SK-N-SH treated with all-trans-retinoic acid at 6 μM for 48 hours (cell line): Measurements from ENCODE around the gene ISCA2.

Experiments
- ATAC-seq: fragments of 200-7000 bp; cut with Tn5 transposase; 3 replicates; pipeline ENCODE4 v1.9.1; 2020; ENCODE audit warnings: mild to moderate bottlenecking, moderate library complexity
- ARNTL ChIP-seq: fragments of 450-650 bp; formaldehyde crosslinking; IDR thresholded peaks from 2 replicates; pipeline ENCODE4 v1.5.0; 2020; ENCODE audit warnings: low read depth, mild to moderate bottlenecking, moderate library complexity, borderline replicate concordance
- BACH2 ChIP-seq: fragments of 250-450 bp; sonication (Bioruptor Pico); IDR thresholded peaks from 2 replicates; pipeline ENCODE4 v1.9.0; 2021; ENCODE audit warnings: mild to moderate bottlenecking, borderline replicate concordance
- CSDC2 ChIP-seq: fragments of 250-450 bp; sonication (Bioruptor Pico); IDR thresholded peaks from 2 replicates; pipeline ENCODE4 v1.5.0; 2020; ENCODE audit warnings: mild to moderate bottlenecking, moderate library complexity
- CSRNP3 ChIP-seq: fragments of 250-450 bp; sonication (Bioruptor Pico); IDR thresholded peaks from 2 replicates; pipeline ENCODE4 v1.5.1; 2021; ENCODE audit warnings: mild to moderate bottlenecking, moderate library complexity
- GLIS3 ChIP-seq: fragments of 250-450 bp; sonication (Bioruptor Pico); IDR thresholded peaks from 2 replicates; pipeline ENCODE4 v1.5.0; 2020; ENCODE audit warnings: mild to moderate bottlenecking, moderate library complexity
- ISL1 ChIP-seq: fragments of 250-450 bp; sonication (Bioruptor Pico); IDR thresholded peaks from 2 replicates; pipeline ENCODE4 v2.1.2; 2022; ENCODE audit warnings: mild to moderate bottlenecking, moderate library complexity
- RARB ChIP-seq: fragments of 250-450 bp; sonication (Bioruptor Pico); IDR thresholded peaks from 2 replicates; pipeline ENCODE4 v1.8.0; 2021; ENCODE audit warnings: mild to moderate bottlenecking, moderate library complexity
- SNAI2 ChIP-seq: fragments of 250-450 bp; sonication (Bioruptor Pico); IDR thresholded peaks from 2 replicates; pipeline ENCODE4 v1.5.0; 2020; ENCODE audit warnings: mild to moderate bottlenecking, moderate library complexity
- TCF4 ChIP-seq: fragments of 250-450 bp; sonication (Bioruptor Pico); IDR thresholded peaks from 2 replicates; pipeline ENCODE4 v1.8.0; 2021; ENCODE audit warnings: mild to moderate bottlenecking, moderate library complexity, borderline replicate concordance
- ZFP3 ChIP-seq: fragments of 250-450 bp; sonication (Bioruptor Pico); IDR thresholded peaks from 2 replicates; pipeline ENCODE4 v1.5.0; 2020; ENCODE audit warnings: mild to moderate bottlenecking, moderate library complexity
- ZFP30 ChIP-seq: fragments of 450-650 bp; formaldehyde crosslinking; IDR thresholded peaks from 2 replicates; pipeline ENCODE4 v1.5.0; 2022; ENCODE audit warnings: mild to moderate bottlenecking, moderate library complexity
- ZNF565 ChIP-seq: fragments of 450-650 bp; formaldehyde crosslinking; conservative IDR thresholded peaks from 2 replicates; pipeline ENCODE4 v1.5.0; 2020; ENCODE audit warnings: low read depth, mild to moderate bottlenecking, moderate library complexity
- ZNF70 ChIP-seq: fragments of 450-650 bp; formaldehyde crosslinking; IDR thresholded peaks from 2 replicates; pipeline ENCODE4 v1.5.0; 2020; ENCODE audit warnings: mild to moderate bottlenecking, moderate library complexity
- ZNF8 ChIP-seq: fragments of 450-650 bp; formaldehyde crosslinking; IDR thresholded peaks from 2 replicates; pipeline ENCODE4 v1.5.0; 2020; ENCODE audit warnings: mild to moderate bottlenecking, moderate library complexity
- TF ChIP-seq, protein P1 (sequence below): fragments of 250-450 bp; sonication (Bioruptor Pico); IDR thresholded peaks from 2 replicates; pipeline ENCODE4 v1.5.1; 2020; ENCODE audit warnings: low read depth, mild to moderate bottlenecking, moderate library complexity
- TF ChIP-seq, protein P2 (sequence below): fragments of 250-450 bp; sonication (Bioruptor Pico); IDR thresholded peaks from 2 replicates; pipeline ENCODE4 v1.8.0; 2020; ENCODE audit warnings: mild to moderate bottlenecking, moderate library complexity, borderline replicate concordance
- TF ChIP-seq, protein P3 (sequence below): fragments of 250-450 bp; sonication (Bioruptor Pico); IDR thresholded peaks from 2 replicates; pipeline ENCODE4 v1.8.0; 2021; ENCODE audit warnings: low read depth, mild to moderate bottlenecking, moderate library complexity, borderline replicate concordance
- TF ChIP-seq, protein P4 (sequence below): fragments of 250-450 bp; sonication (Bioruptor Pico); IDR thresholded peaks from 2 replicates; pipeline ENCODE4 v1.5.0; 2020; ENCODE audit warnings: mild to moderate bottlenecking, moderate library complexity

ISCA2 gene

DNA sequence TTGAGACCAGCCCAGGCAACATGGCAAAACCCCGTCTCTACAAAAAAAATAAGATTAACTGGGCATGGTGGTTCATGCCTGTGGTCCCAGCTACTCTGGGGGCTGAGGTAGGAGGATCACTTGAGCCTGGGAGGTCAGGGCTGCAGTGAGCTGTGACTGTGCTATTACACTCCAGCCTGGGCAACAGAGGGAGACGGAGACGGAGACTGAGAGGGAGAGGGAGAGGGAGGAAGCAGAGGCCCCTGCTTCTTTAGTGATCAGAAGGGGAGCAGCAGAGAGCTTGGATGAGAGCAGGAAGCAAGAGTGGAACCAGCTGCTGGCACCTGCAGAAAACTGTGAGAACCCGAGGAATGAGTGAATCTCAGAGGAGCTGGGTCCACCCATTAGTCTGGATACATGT lies 45.9 kb downstream of the ISCA2 start (continued):
- no peak for TF ChIP-seq ZNF70 (CRISPR knock-in tag)
- no peak for TF ChIP-seq ZFP30 (CRISPR knock-in tag)
- TF ChIP-seq ARNTL (CRISPR knock-in tag), result no peak

- no peak for TF ChIP-seq RARB (CRISPR knock-in tag)
- no peak for TF ChIP-seq ZFP3 (CRISPR knock-in tag)
- TF ChIP-seq CSDC2 (CRISPR knock-in tag), result no peak
- no peak for TF ChIP-seq ISL1
- TF ChIP-seq ARNTL (CRISPR knock-in tag), result no peak
- no peak for TF ChIP-seq CSRNP3 (CRISPR knock-in tag)
- TF ChIP-seq, protein P1, sequence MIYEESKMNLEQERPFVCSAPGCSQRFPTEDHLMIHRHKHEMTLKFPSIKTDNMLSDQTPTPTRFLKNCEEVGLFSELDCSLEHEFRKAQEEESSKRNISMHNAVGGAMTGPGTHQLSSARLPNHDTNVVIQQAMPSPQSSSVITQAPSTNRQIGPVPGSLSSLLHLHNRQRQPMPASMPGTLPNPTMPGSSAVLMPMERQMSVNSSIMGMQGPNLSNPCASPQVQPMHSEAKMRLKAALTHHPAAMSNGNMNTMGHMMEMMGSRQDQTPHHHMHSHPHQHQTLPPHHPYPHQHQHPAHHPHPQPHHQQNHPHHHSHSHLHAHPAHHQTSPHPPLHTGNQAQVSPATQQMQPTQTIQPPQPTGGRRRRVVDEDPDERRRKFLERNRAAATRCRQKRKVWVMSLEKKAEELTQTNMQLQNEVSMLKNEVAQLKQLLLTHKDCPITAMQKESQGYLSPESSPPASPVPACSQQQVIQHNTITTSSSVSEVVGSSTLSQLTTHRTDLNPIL (CRISPR knock-in tag), result no peak
- no peak for TF ChIP-seq ZNF565
- TF ChIP-seq, protein P2, sequence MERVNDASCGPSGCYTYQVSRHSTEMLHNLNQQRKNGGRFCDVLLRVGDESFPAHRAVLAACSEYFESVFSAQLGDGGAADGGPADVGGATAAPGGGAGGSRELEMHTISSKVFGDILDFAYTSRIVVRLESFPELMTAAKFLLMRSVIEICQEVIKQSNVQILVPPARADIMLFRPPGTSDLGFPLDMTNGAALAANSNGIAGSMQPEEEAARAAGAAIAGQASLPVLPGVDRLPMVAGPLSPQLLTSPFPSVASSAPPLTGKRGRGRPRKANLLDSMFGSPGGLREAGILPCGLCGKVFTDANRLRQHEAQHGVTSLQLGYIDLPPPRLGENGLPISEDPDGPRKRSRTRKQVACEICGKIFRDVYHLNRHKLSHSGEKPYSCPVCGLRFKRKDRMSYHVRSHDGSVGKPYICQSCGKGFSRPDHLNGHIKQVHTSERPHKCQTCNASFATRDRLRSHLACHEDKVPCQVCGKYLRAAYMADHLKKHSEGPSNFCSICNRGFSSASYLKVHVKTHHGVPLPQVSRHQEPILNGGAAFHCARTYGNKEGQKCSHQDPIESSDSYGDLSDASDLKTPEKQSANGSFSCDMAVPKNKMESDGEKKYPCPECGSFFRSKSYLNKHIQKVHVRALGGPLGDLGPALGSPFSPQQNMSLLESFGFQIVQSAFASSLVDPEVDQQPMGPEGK (CRISPR knock-in tag), result no peak
- TF ChIP-seq, protein P3, sequence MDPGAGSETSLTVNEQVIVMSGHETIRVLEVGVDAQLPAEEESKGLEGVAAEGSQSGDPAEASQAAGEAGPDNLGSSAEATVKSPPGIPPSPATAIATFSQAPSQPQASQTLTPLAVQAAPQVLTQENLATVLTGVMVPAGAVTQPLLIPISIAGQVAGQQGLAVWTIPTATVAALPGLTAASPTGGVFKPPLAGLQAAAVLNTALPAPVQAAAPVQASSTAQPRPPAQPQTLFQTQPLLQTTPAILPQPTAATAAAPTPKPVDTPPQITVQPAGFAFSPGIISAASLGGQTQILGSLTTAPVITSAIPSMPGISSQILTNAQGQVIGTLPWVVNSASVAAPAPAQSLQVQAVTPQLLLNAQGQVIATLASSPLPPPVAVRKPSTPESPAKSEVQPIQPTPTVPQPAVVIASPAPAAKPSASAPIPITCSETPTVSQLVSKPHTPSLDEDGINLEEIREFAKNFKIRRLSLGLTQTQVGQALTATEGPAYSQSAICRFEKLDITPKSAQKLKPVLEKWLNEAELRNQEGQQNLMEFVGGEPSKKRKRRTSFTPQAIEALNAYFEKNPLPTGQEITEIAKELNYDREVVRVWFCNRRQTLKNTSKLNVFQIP (CRISPR knock-in tag), result no peak
- TF ChIP-seq ZNF8 (CRISPR knock-in tag), result no peak
- TF ChIP-seq GLIS3 (CRISPR knock-in tag), result no peak
- TF ChIP-seq ZFP30 (CRISPR knock-in tag), result no peak
- TF ChIP-seq BACH2, result no peak
- ATAC-seq, result no peak
These were observed 47.7 kb downstream of the ISCA2 start for GRCh38 chr14:74541225-74541624.

GRCh38 chr14:74542056-74542685 lies 48.6 kb downstream of the ISCA2 start:
- TF ChIP-seq ZNF565, result no peak
- no peak for TF ChIP-seq SNAI2 (CRISPR knock-in tag)
- TF ChIP-seq RARB (CRISPR knock-in tag), result no peak
- TF ChIP-seq TCF4 (CRISPR knock-in tag), result no peak
- TF ChIP-seq, protein P4, sequence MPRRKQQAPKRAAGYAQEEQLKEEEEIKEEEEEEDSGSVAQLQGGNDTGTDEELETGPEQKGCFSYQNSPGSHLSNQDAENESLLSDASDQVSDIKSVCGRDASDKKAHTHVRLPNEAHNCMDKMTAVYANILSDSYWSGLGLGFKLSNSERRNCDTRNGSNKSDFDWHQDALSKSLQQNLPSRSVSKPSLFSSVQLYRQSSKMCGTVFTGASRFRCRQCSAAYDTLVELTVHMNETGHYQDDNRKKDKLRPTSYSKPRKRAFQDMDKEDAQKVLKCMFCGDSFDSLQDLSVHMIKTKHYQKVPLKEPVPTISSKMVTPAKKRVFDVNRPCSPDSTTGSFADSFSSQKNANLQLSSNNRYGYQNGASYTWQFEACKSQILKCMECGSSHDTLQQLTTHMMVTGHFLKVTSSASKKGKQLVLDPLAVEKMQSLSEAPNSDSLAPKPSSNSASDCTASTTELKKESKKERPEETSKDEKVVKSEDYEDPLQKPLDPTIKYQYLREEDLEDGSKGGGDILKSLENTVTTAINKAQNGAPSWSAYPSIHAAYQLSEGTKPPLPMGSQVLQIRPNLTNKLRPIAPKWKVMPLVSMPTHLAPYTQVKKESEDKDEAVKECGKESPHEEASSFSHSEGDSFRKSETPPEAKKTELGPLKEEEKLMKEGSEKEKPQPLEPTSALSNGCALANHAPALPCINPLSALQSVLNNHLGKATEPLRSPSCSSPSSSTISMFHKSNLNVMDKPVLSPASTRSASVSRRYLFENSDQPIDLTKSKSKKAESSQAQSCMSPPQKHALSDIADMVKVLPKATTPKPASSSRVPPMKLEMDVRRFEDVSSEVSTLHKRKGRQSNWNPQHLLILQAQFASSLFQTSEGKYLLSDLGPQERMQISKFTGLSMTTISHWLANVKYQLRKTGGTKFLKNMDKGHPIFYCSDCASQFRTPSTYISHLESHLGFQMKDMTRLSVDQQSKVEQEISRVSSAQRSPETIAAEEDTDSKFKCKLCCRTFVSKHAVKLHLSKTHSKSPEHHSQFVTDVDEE (CRISPR knock-in tag), result no peak
- TF ChIP-seq ISL1, result no peak
- no peak for TF ChIP-seq BACH2
- no peak for TF ChIP-seq ZNF70 (CRISPR knock-in tag)
- no peak for TF ChIP-seq ZFP3 (CRISPR knock-in tag)
- TF ChIP-seq, all 23 proteins: peak for 0
- ATAC-seq, result no peak; the same call in 2 of the 3 replicates

- no peak for TF ChIP-seq GLIS3 (CRISPR knock-in tag)
- no peak for ATAC-seq
These were observed 50.3 kb downstream of the ISCA2 start for GRCh38 chr14:74543771-74544438.
